Suppressor macrophage (primary cell): ENCODE results near the gene TRDN.
"Not testable (repeated sequence)": the region's sequence is repeated elsewhere in the genome, so short reads cannot be mapped to it uniquely, and the experiment has no call there.

Source experiments
- DNase-seq, 4 experiments: peaks; one replicate each; pipeline ENCODE4 v3.0.0-alpha.2; 2020 to 2022

TRDN gene

GRCh38 chr6:123632641-123633040 is 4.1 kb downstream of the TRDN start:
- DNase-seq = no peak

- no peak for DNase-seq
Observed at GRCh38 chr6:123629258-123629941, 7.3 kb downstream of the TRDN start.

GRCh38 chr6:123625696-123626095 is 11.1 kb downstream of the TRDN start:
- no peak for DNase-seq

GRCh38 chr6:123622780-123623179 is 14.0 kb downstream of the TRDN start:
- no peak for DNase-seq

DNA sequence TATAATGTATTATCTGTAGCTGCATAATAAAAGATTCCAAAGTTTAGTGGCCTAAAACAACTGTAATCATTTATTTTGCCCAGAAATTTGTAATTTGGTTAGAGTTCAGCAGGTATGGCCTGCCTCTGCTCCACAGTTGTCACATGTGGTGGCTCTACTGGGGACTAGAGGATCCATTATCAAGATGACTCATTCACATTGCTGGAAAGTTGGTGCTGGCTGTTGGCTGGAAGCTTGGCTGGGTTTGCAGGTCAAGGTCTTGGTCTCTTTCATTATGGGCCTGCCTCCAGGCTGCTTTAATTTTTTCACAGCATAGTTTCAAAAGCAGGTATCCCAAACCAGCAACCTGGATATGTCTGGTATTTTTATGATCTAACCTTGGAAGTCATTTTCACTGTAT is 17.6 kb downstream of the TRDN start:
- no peak for DNase-seq

DNA sequence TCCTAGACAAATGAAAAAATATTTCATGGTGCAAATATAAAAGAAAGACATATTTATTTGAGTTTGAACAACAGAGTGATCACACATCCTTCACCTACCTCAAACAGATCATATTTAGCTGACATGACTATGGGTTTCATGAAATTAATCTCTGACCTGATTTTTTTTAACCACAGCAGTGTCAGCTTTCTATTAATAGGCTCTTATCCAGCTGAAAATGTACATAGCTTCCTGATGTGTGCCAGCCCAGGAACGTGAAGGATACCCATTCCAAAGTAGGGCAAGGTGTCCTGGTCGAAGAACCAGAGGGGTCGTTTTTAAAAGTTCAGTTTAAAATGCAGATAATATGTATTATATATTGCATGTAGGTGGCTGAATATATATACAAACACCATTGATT is 19.8 kb downstream of the TRDN start:
- DNase-seq = no peak

- DNase-seq = no peak
Observed at GRCh38 chr6:123616016-123616415, 20.7 kb downstream of the TRDN start.

- DNase-seq = no peak
Observed at GRCh38 chr6:123610779-123611178, 26.0 kb downstream of the TRDN start.

DNA sequence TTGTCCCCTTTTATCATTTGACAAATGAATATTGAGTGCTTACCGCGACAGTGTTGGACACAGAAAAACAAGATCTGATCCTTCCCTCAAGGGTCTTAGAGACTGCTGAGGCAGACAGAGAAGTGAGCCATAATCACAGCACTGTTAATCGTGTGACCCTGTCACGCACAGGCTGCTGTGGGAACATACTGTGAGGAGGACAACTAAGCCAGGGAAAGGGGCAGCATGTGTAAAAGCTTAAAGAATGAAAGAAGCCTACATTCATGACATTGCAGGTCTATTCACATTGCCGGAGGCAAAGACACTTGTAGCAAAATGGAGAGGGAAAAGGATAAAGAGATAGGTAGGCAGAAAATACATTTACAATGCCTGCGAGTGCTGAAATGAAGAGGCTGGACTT is 32.7 kb downstream of the TRDN start:
- DNase-seq = no peak

GRCh38 chr6:123598011-123598410 is 38.7 kb downstream of the TRDN start:
- DNase-seq = no peak

DNA sequence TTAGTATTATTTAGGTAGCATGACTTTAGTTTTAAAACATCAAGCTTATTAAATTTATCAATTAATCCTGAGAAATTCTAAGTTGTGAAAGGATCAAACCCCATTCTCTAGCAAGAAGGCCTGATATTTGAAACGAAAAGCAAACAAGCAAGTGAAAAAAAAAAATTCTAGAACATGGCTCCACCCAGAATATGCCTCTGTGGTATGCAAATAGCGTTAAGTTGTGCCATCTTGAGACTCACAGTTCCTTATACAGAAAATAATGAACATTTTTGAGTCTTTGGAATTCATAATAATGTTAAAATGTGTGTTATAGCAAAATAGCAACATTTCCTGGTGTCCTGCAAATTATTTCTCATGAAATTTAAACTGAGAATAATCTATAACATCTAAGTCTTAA is 42.0 kb downstream of the TRDN start:
- DNase-seq = no peak

GRCh38 chr6:123592426-123592825 is 44.3 kb downstream of the TRDN start:
- no peak for DNase-seq

DNA sequence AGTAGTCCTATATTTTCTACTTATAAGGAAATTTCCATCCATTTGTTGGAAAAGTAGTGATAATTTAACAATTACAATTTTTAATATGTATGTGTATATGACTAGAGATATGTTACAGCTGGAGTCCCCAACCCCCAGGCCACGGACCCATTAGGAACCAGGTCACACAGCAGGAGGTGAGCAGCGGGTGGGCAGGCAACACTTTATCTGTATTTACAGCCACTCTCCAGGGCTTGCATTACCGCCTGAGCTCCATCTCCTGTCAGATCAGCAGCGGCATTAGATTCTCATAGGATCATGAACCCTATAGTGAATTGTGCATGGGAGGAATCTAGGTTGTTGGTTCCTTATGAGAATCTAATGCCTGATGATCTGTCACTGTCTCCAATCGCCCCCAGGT is 46.8 kb downstream of the TRDN start:
- DNase-seq = no peak

- DNase-seq = no peak
Observed at GRCh38 chr6:123589317-123589716, 47.4 kb downstream of the TRDN start.

GRCh38 chr6:123588546-123588895 is 48.2 kb downstream of the TRDN start:
- no peak for DNase-seq

GRCh38 chr6:123587838-123588545 is 48.8 kb downstream of the TRDN start:
- no peak for DNase-seq

GRCh38 chr6:123587407-123587806 is 49.3 kb downstream of the TRDN start:
- DNase-seq = not testable (repeated sequence)

DNA sequence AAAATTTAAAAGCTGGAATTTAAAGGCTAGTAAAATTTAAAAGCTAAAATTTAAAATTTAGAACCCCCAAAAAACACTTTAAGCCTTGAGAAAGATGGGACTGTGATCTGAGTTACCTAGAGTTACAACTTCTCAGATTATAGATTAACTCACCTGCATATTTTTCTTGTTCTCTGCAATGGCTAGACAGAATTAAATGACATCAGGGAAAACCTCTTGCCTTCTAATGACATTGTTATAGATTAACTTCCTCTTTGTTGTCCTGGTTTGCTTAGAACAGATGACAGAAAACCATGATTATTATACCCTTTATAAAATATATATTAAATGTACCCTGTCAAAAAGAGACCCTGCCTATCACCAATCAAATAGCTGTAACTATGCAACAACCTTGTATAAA is 56.4 kb downstream of the TRDN start:
- DNase-seq = no peak

- DNase-seq = no peak
Observed at GRCh38 chr6:123575188-123575587, 61.6 kb downstream of the TRDN start.

- no peak for DNase-seq
Observed at GRCh38 chr6:123570813-123571684, 65.7 kb downstream of the TRDN start.

GRCh38 chr6:123569575-123569974 is 67.2 kb downstream of the TRDN start:
- no peak for DNase-seq

DNA sequence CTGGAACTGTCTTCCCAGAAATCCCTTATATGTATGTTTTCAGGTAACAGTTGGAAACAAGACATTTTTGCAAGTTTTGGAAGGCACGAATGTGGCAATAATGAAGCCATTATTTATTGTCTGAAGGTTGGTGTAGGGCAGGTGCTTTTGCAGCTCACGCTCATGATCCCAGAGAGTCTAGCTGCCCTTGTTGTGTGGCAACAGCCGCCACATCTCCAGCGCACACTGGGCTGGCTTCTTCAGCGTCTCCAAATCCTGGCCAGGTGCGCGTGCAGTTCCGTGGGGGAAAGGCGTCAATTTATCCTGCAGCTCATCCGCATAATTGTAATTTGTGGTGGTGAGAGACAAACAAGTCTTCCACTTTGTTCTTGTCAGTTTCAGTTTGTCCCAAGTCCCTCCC is 71.2 kb downstream of the TRDN start:
- no peak for DNase-seq

DNA sequence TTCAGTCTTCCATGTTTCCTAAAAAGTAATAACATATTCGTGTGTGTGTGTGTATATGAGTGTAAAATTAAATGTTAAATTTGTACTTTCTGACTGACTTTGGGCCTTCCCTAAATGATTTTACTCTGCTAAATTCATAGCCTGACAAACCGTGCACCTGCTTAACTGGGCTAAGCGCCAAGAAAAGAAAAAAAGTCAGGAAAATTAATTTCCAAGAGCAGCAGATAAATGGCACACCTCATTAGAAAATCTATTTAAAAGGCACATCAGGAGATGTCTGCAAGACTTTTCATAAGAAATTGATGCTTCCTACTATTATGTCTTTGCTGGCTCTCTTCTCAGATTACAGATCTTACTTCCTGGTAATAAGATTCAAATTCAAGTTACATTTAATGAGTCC is 72.4 kb downstream of the TRDN start:
- no peak for DNase-seq

- DNase-seq = no peak
Observed at GRCh38 chr6:123562677-123563076, 74.1 kb downstream of the TRDN start.
